Panc1 (cell line): Measurements from ENCODE around the gene ZNF318. TPM values are rescaled to one million over a fixed set of nuclear protein-coding genes. Genes with fewer than 3 reads are reported as not detected.

ENCODE experiments used
- ATAC-seq: fragments of 200-7000 bp; cut with Tn5 transposase; 2 replicates; pipeline ENCODE4 v1.9.1; 2020; ENCODE audit warnings: mild to moderate bottlenecking, moderate library complexity
- BruUV-seq: library from RNA; stranded (reverse); fragments of 400-500 nt; replicated peaks from 2 replicates; lab custom pipeline; 2021; lab: Mats Ljungman, UMichigan
- CTCF ChIA-PET: fragments of 300-600 bp; sonication (Branson Sonifier 250); formaldehyde crosslinking; loops from one replicate; lab custom pipeline; 2022; ENCODE audit warnings: antibody characterized with exemption; lab: Charles Lee
- POLR2A ChIA-PET: fragments of 300-600 bp; sonication (Branson Sonifier 250); formaldehyde crosslinking; loops from one replicate; lab custom pipeline; 2022; ENCODE audit warnings: antibody characterized with exemption; lab: Charles Lee
- DNase-seq: peaks from one replicate; pipeline ENCODE4 v3.0.0-alpha.2; 2010; ENCODE audit warnings: low read depth, low spot score
- H3K27ac ChIP-seq: 2 replicates; pipeline ENCODE4 v1.5.1; 2011; ENCODE audit warnings: mild to moderate bottlenecking, low read length, inconsistent platforms
- H3K27me3 ChIP-seq: fragments of 200-500 bp; sonication (Bioruptor generic); 2 replicates; pipeline ENCODE4 v1.6.0; 2014; ENCODE audit warnings: low read length, inconsistent platforms; ENCODE audit not compliant: control insufficient read depth, insufficient read depth
- H3K36me3 ChIP-seq: fragments of 200-500 bp; sonication (Bioruptor generic); 2 replicates; pipeline ENCODE4 v1.5.1; 2014; ENCODE audit warnings: inconsistent platforms, mild to moderate bottlenecking, low read length, moderate library complexity; ENCODE audit not compliant: control insufficient read depth, insufficient read depth
- H3K4me1 ChIP-seq: 2 replicates; pipeline ENCODE4 v1.5.1; 2011; ENCODE audit warnings: inconsistent platforms, mild to moderate bottlenecking, low read length, moderate library complexity; ENCODE audit not compliant: control insufficient read depth, insufficient read depth
- H3K4me3 ChIP-seq, 2 experiments: 2 replicates each; pipeline ENCODE4 v1.5.1; 2011 to 2012; ENCODE audit warnings: low read depth in 2 of 2, low read length in 2 of 2, mild to moderate bottlenecking in 2 of 2, inconsistent platforms in 1 of 2, moderate library complexity in 1 of 2
- H3K9me3 ChIP-seq: fragments of 200-500 bp; sonication (Bioruptor generic); 2 replicates; pipeline ENCODE4 v1.5.1; 2014; ENCODE audit warnings: low read depth, mild to moderate bottlenecking, inconsistent platforms, low read length, moderate library complexity; ENCODE audit not compliant: control insufficient read depth, insufficient read depth
- POLR2AphosphoS5 ChIP-seq: IDR thresholded peaks from 2 replicates; pipeline ENCODE4 v1.6.1; 2012; ENCODE audit warnings: mild to moderate bottlenecking, low read depth, low read length, moderate library complexity
- REST ChIP-seq, 2 experiments: IDR thresholded peaks; 2 replicates each; pipeline ENCODE4 v1.6.1; 2011 to 2012; ENCODE audit warnings: low read depth in 2 of 2, control low read depth in 1 of 2, low read length in 1 of 2, mild to moderate bottlenecking in 1 of 2, moderate library complexity in 1 of 2; ENCODE audit not compliant: insufficient read depth in 1 of 2
- SIN3A ChIP-seq: IDR thresholded peaks from 2 replicates; pipeline ENCODE4 v1.6.1; 2012; ENCODE audit warnings: low read depth, mild to moderate bottlenecking, low read length, moderate library complexity, borderline replicate concordance; ENCODE audit not compliant: insufficient read depth
- TCF7L2 ChIP-seq: IDR thresholded peaks from 2 replicates; pipeline ENCODE4 v1.6.1; 2011; ENCODE audit warnings: mild to moderate bottlenecking, low read depth, low read length, inconsistent platforms
- in situ Hi-C: cut with HindIII; loops from 2 replicates; pipeline ENCODE4 v1.10.0; 2016; ENCODE audit warnings: low sequenced_read_pairs, low pct_unique_long_range_greater_than_20kb
- intact Hi-C: fragments of 100-400 bp; cut with micrococcal nuclease; formaldehyde crosslinking; loops from one replicate; pipeline ENCODE4 v1.10.0; 2022; ENCODE audit not compliant: unreplicated experiment
- total RNA-seq: library from RNA; stranded (reverse); gene quantifications from one replicate; pipeline ENCODE4 v1.2.1, GENCODE V29; 2021; ENCODE audit not compliant: unreplicated experiment
- TF ChIP-seq, protein P1 (sequence below): fragments of 450-650 bp; IDR thresholded peaks from 2 replicates; pipeline ENCODE4 v1.5.1; 2017; ENCODE audit warnings: mild to moderate bottlenecking

ZNF318 gene
- total RNA-seq, 1 experiment from 2014 or later: 28.0 TPM

DNA sequence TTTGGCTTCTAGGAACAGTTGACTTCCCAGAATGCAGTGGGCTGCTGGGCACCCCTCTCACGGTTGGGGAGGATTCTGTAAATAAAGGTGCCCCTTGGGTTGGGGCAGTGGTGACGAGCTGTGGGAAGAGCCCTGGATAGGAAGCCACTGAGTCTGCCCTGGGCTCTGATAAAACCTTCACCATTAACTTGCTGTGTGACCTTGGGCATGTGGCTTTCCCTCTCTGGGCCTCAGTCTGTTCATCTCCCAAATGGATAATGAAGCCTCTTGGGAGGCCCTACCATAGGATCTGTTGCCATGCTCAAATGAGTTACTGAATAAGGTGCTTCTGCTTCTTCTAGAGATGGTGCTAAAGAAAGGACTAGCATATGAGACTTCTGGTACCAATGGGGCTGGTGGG, 64.6 kb downstream of the ZNF318 start:
- ATAC-seq: no peak
- CTCF ChIA-PET: no interaction called here
- no TSS peak for BruUV-seq

GRCh38 chr6:43304361-43304760, 65.1 kb downstream of the ZNF318 start:
- ChIA-PET CTCF (no interaction called here), POLR2A (no interaction called here)
- Histone ChIP-seq H3K27me3 (peaks cover 2% of the 10 kb centered on the region; the same call in 1 of the 2 replicates), H3K9me3 (no peaks in the 10 kb centered on the region), H3K4me3 (no peak overlapping the region), H3K27ac (no peak overlapping the region), H3K4me1 (no peaks in the 10 kb centered on the region), H3K36me3 (no peaks in the 10 kb centered on the region)
- TF ChIP-seq SIN3A (no peak), POLR2AphosphoS5 (no peak), REST (IDR thresholded peaks at IDR 0.05; ENCODE audit: insufficient read depth in 1 of 2, low read depth in 2 of 2, low read length in 1 of 2) (no peak), TCF7L2 (no peak)
- TF ChIP-seq, protein P1, sequence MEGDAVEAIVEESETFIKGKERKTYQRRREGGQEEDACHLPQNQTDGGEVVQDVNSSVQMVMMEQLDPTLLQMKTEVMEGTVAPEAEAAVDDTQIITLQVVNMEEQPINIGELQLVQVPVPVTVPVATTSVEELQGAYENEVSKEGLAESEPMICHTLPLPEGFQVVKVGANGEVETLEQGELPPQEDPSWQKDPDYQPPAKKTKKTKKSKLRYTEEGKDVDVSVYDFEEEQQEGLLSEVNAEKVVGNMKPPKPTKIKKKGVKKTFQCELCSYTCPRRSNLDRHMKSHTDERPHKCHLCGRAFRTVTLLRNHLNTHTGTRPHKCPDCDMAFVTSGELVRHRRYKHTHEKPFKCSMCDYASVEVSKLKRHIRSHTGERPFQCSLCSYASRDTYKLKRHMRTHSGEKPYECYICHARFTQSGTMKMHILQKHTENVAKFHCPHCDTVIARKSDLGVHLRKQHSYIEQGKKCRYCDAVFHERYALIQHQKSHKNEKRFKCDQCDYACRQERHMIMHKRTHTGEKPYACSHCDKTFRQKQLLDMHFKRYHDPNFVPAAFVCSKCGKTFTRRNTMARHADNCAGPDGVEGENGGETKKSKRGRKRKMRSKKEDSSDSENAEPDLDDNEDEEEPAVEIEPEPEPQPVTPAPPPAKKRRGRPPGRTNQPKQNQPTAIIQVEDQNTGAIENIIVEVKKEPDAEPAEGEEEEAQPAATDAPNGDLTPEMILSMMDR: no peak
- intact Hi-C loops (no loop called here), in situ Hi-C loops (no loop called here)
- no TSS peak for BruUV-seq
- DNase-seq: no peak
- ATAC-seq: no peak

More for the DNA sequence above, 64.6 kb downstream of the ZNF318 start:
- POLR2A ChIA-PET: no interaction called here
- Histone ChIP-seq H3K36me3 (no peaks in the 10 kb centered on the region), H3K27me3 (peaks cover 2% of the 10 kb centered on the region; the same call in 1 of the 2 replicates), H3K4me3 (no peak overlapping the region), H3K9me3 (no peaks in the 10 kb centered on the region), H3K4me1 (no peaks in the 10 kb centered on the region), H3K27ac (no peak overlapping the region)
- intact Hi-C loops (no loop called here), in situ Hi-C loops (no loop called here)
- no peak for DNase-seq
- TF ChIP-seq SIN3A (no peak), TCF7L2 (no peak), REST (IDR thresholded peaks at IDR 0.05; ENCODE audit: insufficient read depth in 1 of 2, low read depth in 2 of 2, low read length in 1 of 2) (no peak), POLR2AphosphoS5 (no peak)
- TF ChIP-seq, protein P1: no peak
